NCI-H526 (cell line): Measurements from ENCODE around the gene POLR2H.

Source experiments
- DNase-seq, 2 experiments: peaks; one replicate each; lab custom pipeline; 2025; lab: John Stamatoyannopoulos, UW

POLR2H gene

GRCh38 chr3:184352149-184352785 is 9.2 kb upstream of the POLR2H start:
- no peak for DNase-seq

- DNase-seq: no peak
Observed at GRCh38 chr3:184352897-184353545, 8.5 kb upstream of the POLR2H start.

- no peak for DNase-seq
Observed at GRCh38 chr3:184353546-184353941, 8.0 kb upstream of the POLR2H start.

GRCh38 chr3:184354121-184354728 is 7.3 kb upstream of the POLR2H start:
- peak in 1 of 2 experiments; percentile 59 for DNase-seq

- DNase-seq: no peak
Observed at GRCh38 chr3:184354754-184355153, 6.8 kb upstream of the POLR2H start.

- DNase-seq: no peak
Observed at GRCh38 chr3:184355261-184356040, 6.1 kb upstream of the POLR2H start.

GRCh38 chr3:184357248-184358123 is 4.0 kb upstream of the POLR2H start:
- DNase-seq: no peak

GRCh38 chr3:184358124-184358767 is 3.3 kb upstream of the POLR2H start:
- DNase-seq: no peak

- DNase-seq: no peak
Observed at GRCh38 chr3:184358921-184359350, 2.6 kb upstream of the POLR2H start.

- no peak for DNase-seq
Observed at GRCh38 chr3:184359610-184360009, 1.9 kb upstream of the POLR2H start.

- DNase-seq: no peak
Observed at GRCh38 chr3:184360070-184360928, 1.2 kb upstream of the POLR2H start.

- DNase-seq: peak in 1 of 2 experiments; percentile 53
Observed at GRCh38 chr3:184360929-184361531, 480 bp upstream of the POLR2H start.

- DNase-seq: peak; percentile 66 to 76
Observed at GRCh38 chr3:184361932-184362667, 590 bp downstream of the POLR2H start.

GRCh38 chr3:184362668-184363546 is 1.4 kb downstream of the POLR2H start:
- DNase-seq: peak; percentile 96 to 99

- DNase-seq: no peak
Observed at GRCh38 chr3:184366619-184367289, 5.2 kb downstream of the POLR2H start.

- DNase-seq: no peak
Observed at GRCh38 chr3:184368116-184368515, 6.6 kb downstream of the POLR2H start.

- DNase-seq: no peak
Observed at GRCh38 chr3:184368586-184369183, 7.2 kb downstream of the POLR2H start.
